ENCODE measurements around the gene SHISA4. TPM values are rescaled to one million over a fixed set of nuclear protein-coding genes. Genes with fewer than 3 reads are reported as not detected.
"Not testable (repeated sequence)": the region's sequence is repeated elsewhere in the genome, so short reads cannot be mapped to it uniquely, and the experiment has no call there.

Gene SHISA4
- total RNA-seq, 1 donor from 2014 or later: 10.3 TPM

DNA sequence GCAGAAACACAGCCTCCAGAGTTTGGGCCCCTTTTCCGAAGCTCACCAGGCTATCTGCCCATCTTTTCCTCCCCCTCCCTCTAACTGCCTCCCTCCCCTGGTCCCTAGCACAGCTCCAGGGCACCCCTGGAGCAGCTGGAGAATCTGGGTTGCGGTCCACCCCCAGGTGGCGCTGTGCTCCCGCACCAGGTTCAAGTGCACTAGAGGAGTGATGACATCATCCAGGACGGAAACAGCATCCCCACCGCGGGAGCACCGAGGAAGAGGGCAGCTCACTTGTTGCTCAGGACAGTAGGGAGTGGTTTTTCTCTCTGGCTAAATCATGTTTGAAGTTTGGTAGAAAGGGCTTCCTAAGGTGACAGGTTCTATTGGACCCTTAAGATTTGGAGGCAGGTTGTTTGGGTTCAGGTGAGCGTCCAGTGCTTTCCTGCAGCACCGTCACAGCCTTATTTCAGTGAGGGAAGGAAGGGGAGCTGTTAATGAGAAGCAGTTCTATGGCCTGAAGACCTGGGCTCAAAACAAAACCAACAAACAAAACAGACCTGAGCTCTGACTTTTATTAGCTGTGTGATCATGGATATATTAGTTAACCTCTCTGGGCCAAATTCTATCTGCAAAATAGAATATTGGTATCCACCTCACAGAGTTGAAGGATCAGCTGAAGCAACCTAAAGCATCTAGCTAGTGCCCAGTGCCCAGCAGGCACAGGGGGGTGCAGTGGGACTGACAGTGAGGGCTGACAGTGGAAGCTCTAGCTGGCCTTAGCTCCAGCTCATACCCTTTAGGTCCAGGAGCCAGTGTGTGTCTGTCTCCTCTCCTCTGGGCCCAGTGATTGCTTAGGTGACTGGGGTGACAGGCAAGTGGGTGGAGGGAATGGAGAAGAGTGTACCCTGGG, 7.5 kb downstream of the SHISA4 start:
- DNase-seq (ENCODE audit: low spot score): peak; percentile 95

DNA sequence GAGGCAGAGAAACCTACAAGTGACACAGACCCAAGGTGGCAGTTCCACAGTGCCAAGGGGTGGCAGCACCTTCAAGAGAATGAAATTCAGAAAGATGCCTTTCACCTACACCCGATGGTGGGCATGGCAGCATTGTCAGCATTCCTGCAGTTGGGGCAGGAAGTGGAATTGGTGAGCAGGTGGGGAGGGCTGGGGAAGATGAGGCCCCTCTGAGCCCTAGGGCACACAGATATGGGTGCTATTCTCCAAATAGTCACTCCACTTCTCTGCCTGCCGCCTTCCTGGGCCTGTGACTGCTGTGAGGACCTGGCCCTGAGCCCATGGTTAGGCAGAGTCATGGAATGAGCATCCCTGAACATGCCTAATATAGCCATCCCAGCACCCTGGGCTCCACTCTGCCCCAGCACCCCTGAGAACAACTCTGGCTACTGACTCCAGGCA, 8.3 kb downstream of the SHISA4 start:
- DNase-seq (ENCODE audit: low spot score): no peak

DNA sequence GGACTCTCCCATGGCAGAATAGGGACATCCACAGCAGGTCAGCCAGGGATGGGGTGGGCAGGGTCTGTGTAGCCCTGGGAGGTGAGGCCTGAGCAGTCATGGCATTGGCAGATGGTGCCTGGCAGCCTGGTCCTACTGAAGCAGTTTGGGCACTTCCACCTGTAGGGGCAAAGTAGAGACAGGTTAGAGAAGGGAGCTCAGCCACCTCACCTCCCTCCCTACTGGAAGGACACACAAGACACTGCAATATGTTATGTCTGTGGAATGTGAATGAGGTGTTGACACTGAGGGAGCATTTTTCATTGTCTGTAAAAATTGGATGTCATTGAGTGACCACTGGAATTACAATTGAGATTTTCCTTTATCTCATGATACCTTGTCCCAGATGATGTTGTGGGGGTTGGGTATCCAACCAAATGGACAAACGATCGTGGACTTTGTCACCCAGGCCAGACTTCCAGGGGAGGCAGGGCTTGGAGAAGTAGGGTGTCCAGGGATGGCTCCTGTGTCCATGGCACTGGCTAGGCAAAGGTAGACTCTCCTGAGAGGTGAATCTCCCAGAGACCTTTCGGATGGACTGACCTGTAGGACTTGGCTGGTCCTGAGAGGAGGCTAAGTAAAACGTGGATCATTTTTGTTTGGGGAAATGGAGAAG, 9.7 kb downstream of the SHISA4 start:
- no peak for DNase-seq (ENCODE audit: low spot score)

DNA sequence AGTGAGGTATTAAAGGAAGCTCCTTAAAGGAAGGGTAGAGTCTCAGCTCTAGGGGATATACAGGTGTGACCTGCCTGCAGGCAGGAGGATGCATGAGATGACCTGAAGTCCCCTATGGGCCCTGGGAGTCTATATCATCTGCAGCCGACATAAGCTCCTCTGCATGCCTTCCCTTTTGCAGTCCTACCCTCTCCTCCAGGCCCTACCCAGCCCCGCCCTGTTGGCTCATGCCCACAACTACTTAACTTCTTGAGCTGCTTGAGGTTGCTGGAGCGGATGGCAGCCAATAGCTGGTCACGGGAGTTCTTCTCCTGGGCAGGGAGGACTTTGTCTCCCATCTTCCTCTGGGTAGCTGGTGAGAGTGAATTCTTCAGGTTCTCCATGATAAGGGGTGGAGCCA, 10.3 kb downstream of the SHISA4 start:
- DNase-seq (ENCODE audit: low spot score): no peak

DNA sequence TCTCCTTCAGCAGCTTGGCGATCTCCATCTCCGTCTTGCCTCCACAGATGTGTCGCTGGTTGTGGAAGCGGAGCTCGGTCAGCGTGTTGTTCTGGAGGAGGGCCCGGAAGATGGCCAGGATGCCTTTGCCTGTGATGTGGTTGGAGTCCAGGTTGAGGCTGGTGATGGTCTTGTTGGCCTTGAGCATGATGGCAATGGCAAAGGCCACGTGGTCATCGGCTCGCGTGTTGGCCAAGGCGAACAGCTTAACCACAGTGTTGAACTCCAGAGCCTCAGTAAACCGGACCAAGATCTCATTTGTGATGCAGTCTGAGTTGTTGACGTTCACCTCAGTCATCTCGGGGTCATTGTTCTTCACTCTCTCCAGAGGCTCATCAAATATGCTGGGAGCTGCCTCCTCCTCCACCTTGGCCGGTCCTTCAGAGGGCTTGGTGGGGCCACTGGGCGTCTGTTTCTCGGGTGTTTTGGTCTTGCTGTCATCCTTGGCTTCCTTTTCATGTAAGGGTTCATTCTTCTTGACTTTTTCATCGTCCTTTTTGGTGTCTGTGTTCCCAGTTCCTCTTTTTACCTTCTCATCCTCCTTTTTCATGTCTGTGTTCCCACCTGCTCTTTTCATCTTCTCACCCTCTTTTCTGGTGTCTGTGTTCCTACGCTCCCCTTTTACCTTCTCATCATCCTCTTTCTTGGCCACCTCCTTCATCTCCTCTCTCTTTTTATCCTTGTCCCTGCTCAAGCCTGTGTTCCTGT, 11.2 kb downstream of the SHISA4 start:
- DNase-seq (ENCODE audit: low spot score): no peak

DNA sequence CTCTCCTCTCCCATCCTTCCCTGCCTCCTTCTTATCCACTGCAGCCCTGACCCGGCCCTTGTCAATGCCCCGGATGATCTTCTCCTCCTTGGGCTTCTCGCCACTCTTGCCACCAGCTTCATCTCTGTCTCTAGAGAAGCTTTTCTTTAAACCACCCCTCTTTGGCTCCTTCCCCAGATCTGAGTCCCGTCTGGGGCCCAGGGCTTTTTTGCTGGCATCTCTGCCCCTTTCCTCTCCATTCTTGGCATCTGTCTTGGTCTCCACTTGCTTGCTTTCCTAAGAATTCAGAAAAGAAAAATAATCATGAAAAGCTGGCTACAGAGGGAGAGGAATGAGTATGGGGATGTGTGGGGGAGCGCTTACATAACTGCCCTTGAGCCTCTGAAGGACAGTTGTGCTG, 11.8 kb downstream of the SHISA4 start:
- no peak for DNase-seq (ENCODE audit: low spot score)

DNA sequence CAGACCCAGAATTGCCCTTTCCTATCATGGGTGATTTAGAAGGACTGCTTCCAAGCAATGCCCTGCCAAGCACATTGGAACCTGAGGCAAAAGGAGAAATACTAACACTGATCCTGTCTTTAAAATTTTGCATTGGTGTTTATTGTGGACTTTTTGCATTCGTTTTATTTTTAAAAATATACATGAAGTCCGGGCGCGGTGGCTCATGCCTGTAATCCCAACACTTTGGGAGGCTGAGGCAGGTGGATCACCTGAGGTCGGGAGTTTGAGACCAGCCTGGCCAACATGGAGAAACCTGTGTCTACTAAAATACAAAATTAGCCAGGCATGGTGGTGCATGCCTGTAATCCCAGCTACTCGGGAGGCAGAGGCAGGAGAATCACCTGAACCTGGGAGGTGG, 12.3 kb downstream of the SHISA4 start:
- not testable (repeated sequence) for DNase-seq (ENCODE audit: low spot score)

DNA sequence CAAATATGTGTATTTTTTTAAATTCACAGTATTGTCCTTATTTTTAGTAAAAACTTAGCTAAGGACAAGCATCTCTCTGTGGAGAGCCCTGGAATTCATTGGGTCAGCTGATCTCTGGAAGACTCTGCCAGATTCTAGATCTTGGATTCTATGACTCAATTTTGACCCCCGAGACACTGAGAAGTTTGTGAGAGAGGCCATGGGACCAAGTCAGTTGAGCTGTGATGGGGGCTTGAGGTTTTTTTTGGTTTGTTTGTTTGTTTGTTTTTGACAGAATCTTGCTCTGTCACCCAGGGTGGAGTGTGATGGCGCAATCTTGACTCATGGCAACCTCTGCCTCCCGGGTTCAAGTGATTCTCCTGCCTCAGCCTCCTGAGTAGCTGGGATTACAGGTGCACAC, 13.5 kb downstream of the SHISA4 start:
- DNase-seq (ENCODE audit: low spot score): no peak

DNA sequence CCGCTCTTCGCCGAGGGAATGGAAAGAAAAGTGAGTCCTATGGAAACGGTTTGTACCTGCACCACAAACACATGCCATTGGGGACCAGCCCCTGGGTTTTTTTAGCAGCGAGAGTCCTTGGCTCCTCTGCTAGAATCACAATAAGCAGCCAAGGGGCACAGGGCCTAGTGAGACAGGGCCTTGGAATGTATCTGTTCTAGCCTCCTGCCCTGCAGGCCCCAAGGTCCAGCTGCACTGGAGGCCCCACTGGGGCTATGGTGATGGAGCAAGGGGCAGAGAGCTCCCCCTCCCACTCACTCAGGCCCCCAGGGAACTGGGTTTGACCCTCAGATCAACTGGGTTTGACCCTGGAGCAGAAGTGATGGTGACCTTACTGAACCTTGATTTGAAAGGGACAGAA, 14.4 kb downstream of the SHISA4 start:
- DNase-seq (ENCODE audit: low spot score): no peak

DNA sequence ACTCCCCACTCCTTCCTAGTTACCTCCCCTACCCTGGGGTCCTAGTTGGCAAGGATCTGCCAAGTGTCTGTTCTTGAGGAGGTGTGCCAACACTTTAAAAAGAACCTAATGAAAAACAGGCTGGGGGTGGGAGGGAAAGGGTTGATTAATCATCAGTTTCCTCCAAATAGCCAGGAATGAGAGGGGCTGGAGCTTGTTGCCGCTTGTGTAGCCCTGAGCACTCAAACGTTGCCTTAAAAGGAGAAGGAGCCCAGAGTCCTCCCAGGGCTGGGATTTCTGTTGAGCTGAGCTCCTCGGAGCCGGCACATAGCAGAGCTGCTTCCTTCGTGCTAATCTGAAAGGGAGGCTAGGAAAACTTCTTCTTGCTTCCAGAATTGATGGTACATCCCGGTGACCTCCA, 15.9 kb downstream of the SHISA4 start:
- no peak for DNase-seq (ENCODE audit: low spot score)

DNA sequence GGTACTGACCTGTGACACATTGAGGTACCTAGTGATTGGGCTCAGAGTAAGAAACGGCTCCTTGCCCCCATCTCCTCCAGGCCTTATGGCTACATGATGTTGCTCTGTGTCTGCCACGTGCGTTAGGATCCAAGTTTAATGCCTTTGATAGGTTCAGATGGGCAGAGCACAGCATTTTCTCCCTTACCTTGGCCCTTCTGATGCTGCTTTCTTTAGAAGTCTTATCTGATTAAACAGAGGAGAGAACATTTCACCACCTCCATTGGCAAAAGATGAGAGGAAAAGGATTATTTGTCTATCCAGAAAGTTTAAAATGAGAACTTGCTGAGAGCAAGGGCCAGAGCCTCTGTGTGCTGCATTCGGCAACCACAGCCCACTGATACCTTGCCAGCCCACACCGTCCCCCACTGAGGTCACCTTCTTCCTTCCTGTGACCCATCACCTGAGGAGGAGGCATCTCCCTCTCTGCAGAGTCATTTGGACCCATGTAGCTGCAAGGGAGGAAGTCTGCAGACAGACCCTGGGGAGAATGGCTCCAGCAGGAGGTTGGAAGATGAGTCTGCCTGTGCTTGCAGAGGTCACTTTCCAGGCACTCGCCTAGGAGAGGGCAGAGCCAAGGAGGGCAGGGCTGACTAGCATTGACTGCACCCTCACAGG, 16.7 kb downstream of the SHISA4 start:
- no peak for DNase-seq (ENCODE audit: low spot score)

DNA sequence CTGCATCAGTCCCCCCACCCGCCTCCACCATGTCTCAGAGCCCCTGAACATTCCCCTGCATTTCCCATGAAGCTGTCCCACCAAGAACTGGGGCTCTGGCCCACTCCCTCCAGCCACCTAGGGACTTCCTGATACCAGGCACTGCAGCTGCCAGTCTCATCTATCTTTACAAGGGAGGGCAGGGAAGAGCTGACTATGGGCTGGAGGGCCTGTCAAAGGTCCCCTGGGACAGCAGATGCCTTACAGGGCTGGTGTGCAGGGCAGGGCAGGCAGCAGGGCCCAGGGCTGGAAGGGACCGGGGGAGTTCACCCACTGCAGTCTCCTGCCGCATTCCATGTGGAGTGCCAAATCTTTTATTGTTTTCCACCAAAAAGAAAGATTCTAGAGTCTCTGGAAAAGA, 17.6 kb downstream of the SHISA4 start:
- no peak for DNase-seq (ENCODE audit: low spot score)

DNA sequence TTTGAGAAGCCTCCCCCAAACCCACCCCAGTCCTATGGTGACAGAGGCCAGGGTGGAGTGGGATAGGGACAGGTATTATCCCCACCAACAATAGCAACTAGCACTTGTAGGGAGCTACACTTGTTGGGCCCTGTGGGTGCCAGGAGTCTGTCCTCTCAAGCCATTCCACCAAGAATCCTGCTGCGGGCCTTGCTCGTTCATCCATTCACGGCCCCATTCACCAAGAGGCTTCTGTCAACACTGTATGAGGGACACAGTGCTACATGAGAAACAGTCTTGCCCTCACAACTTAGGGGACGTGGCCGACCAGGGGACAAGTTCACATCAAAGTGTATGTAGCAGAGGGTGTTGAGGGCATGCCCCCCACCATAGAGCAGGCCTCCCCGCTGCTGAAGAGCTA, 18.9 kb downstream of the SHISA4 start:
- DNase-seq (ENCODE audit: low spot score): no peak

DNA sequence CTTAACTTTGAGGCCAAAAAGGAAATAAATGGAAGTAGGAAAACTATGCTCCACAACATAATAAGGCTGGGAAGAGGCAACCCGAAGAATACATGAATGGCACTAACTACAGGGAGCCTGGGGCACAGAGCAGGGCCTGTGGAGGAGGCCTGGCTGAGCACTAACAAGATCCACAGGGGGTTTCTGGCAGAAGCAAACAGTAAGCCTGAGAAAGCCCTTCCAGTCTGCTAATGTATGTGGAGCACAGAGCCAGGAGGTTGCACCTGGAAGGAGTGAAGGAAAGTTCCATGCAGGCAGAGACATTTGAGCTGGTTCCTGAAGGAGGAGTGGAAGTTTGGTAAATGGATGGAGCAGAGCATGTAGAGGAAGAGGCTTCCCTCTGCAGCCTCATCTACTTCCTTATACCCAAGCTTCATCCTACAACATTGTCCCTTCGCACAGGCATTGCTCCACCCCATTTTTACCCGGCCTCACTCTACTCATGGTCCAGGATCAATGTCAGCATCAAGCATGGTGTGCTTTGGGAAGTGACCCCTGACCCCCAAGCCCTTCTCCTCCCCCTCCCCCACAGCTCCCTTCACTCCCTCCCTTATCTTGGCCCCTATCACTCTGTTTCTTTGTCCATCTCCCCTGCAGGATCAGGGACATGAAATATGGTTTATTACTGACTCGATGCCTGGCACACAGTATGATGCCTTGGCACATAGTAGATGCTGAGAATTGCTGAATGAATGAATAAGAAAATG, 23.3 kb downstream of the SHISA4 start:
- no peak for DNase-seq (ENCODE audit: low spot score)

DNA sequence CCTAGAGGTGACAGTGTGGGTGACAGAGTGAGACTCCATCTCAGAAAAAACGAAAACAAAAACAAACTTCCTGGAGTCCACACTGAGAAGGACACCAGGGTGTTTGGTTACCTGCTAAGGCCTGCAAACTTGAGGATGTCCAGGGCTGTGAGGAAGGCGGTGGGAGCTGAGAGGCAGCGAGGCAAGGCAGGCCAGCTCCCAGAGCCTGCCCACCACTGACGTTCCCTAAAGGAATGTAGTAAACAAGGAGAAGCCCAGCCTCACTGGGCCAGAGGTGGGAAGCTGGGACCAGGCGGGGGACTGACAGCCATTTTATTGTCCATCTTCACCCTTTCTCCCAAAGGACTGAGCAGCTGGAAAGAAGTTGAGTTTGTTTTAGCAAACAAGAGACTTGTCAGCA, 24.1 kb downstream of the SHISA4 start:
- no peak for DNase-seq (ENCODE audit: low spot score)

DNA sequence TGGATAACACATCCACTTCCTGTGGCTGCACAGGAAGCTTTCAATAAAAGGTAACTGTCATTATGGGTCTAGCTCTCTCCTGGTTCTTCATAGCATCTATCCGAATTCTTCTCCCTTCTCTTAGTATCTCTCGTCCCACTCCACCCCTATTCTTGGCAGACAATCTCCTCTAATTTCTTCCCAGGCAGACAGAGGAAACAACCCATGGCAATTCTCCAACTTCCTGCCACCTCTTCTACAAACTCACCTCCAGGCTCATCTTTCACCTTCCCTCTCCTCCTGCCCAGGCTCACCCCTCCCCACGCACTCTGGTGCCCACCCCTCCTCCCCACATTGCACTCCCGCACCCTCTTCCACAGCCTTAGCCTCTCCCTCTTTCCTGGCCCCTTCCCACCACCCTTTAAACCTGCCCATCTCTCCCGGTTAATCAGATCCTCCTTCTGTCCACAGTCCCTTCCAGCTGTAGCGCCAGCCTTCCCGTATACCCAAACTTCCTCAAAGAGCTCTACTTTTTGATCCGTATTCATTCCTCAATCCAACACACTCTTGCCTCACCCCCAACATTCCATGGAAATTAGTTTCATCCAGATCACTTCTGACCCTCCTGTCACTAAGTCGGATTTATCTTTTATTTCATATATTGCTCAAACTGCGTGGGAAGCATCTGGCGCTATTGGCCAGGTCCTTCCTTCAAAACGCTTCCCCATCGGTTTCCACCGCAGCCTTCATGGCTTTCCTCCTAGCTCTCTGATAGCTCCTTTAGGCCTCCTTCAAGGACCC, 25.9 kb downstream of the SHISA4 start:
- no peak for DNase-seq (ENCODE audit: low spot score)

DNA sequence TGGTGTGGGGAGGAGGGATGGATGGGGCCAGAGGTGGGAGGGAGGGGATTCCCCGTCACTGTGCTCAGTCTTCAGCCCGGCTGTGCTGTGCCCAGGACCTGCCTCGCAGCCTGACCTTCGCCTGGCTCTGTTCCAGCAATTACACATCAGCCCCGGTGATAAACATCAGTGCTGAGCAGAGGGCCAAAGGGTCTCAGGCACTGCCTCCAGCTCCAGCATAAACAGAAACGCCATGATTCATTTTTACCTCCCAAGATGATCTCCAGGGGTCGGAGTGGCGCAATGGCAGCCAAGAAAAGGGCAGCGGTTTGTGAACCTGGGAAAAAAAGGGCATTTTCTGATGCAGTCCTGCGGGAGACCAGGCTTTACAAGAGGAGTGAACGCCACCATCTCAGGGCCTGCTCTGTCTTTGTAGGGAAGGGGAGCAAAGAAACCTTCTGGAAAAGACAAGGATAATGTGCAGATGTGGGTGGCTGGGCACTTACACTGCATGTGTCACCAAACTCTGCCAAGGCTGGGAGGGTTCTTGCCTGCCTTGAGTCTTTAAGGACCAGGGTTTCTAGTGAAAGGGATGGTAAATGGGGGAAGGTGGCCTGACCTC, 28.1 kb downstream of the SHISA4 start:
- DNase-seq (ENCODE audit: low spot score): peak; percentile 93

DNA sequence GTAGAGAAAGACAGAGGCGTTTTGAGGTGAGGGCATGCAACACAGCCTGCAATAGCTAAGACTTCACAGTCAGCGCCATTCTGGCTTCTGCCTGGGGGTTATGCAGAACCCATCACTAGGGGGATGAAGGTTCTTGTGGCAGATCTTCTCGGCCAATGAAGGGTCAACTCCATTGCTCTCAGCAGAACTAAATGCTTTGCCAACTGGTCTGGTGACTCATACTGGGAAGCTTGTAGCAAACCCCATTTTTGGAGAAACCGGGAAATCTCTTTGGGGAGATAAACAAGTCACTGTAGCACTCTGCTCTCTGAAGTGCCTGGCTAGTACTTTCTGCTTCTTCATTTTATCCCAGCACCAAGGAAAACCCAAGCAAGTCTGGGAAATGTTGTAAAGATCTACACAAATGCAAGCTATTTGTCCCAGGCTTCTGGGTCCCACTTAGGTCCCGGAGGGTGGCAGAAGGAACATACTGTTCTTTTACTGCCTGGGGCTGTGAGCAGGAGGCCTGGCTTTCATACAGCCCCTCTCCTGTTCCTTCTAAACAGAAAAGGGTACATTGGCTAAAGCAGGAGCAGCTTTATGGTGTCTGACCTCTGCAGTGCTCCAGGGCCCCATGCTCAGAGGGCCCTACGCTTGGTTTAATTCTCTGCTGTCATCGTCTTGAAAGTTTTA, 28.8 kb downstream of the SHISA4 start:
- DNase-seq (ENCODE audit: low spot score): no peak

DNA sequence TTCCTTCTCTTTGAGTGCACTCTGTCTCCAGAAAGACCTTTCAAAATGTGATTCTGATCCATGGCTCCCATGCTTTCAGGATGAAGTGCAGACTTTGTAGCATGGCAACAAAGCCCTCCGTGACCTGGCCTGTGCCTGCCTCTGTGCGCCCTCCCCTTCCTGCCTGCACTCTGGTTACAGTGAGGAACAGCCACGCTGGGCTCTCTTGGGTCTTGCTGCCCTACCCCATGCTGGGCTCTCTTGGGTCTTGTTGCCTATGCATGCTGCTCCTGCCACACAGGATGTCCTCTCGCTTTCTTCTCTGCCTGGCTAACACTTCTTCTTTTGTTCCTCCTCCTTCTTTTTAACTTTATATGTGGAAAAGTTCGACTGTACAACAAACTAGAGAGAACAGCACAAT, 29.6 kb downstream of the SHISA4 start:
- DNase-seq (ENCODE audit: low spot score): no peak

All from mesenteric fat pad (tissue), 1 donor.